G401 (cell line): ENCODE results near the gene NWD2. TPM values are rescaled to one million over a fixed set of nuclear protein-coding genes. Genes with fewer than 3 reads are reported as not detected.

ENCODE experiments used
- DNase-seq: peaks from one replicate; pipeline ENCODE4 v3.0.0-alpha.2; 2015; ENCODE audit warnings: low spot score
- in situ Hi-C: cut with HindIII; loops from 2 replicates; pipeline ENCODE4 v1.10.0; 2016; ENCODE audit warnings: low sequenced_read_pairs, mixed read lengths
- total RNA-seq: library from RNA; depleted of rRNA; stranded (reverse); fragments of >200 nt; shearing (Covaris generic); gene quantifications from 2 replicates; pipeline ENCODE4 v1.2.3, GENCODE V29; 2014

Gene NWD2
- total RNA-seq, 1 experiment from 2014 or later = not detected

GRCh38 chr4:37268319-37268718 lies 23.8 kb downstream of the NWD2 start:
- in situ Hi-C loops = no loop called here
- DNase-seq = no peak

GRCh38 chr4:37279121-37279520 lies 34.6 kb downstream of the NWD2 start:
- in situ Hi-C loops = no loop called here
- DNase-seq = no peak

- in situ Hi-C loops = no loop called here
- DNase-seq = no peak
Measured at GRCh38 chr4:37279894-37280592, 35.5 kb downstream of the NWD2 start.

- in situ Hi-C loops = no loop called here
- no peak for DNase-seq
Measured at GRCh38 chr4:37299468-37299867, 54.9 kb downstream of the NWD2 start.

GRCh38 chr4:37304612-37305011 lies 60.1 kb downstream of the NWD2 start:
- in situ Hi-C loops = no loop called here
- no peak for DNase-seq

- DNase-seq = no peak
- in situ Hi-C loops = no loop called here
Measured at GRCh38 chr4:37305984-37306383, 61.4 kb downstream of the NWD2 start.

- no peak for DNase-seq
- in situ Hi-C loops = no loop called here
Measured at GRCh38 chr4:37317104-37317643, 72.6 kb downstream of the NWD2 start.

- in situ Hi-C loops = no loop called here
- no peak for DNase-seq
Measured at GRCh38 chr4:37320513-37321235, 76.1 kb downstream of the NWD2 start.

- no peak for DNase-seq
- in situ Hi-C loops = no loop called here
Measured at GRCh38 chr4:37322122-37322521, 77.6 kb downstream of the NWD2 start.

GRCh38 chr4:37324546-37324945 lies 80.0 kb downstream of the NWD2 start:
- in situ Hi-C loops = no loop called here
- no peak for DNase-seq

- in situ Hi-C loops = no loop called here
- no peak for DNase-seq
Measured at GRCh38 chr4:37326852-37327251, 82.3 kb downstream of the NWD2 start.

GRCh38 chr4:37338972-37339371 lies 94.4 kb downstream of the NWD2 start:
- in situ Hi-C loops = no loop called here
- no peak for DNase-seq

GRCh38 chr4:37358748-37359147 lies 114.2 kb downstream of the NWD2 start:
- DNase-seq = no peak
- in situ Hi-C loops = no loop called here

- in situ Hi-C loops = no loop called here
- no peak for DNase-seq
Measured at GRCh38 chr4:37359261-37359660, 114.7 kb downstream of the NWD2 start.

- DNase-seq = no peak
- in situ Hi-C loops = no loop called here
Measured at GRCh38 chr4:37365888-37366287, 121.3 kb downstream of the NWD2 start.

- in situ Hi-C loops = no loop called here
- DNase-seq = no peak
Measured at GRCh38 chr4:37367901-37368300, 123.4 kb downstream of the NWD2 start.

- no peak for DNase-seq
- in situ Hi-C loops = no loop called here
Measured at GRCh38 chr4:37370052-37370451, 125.5 kb downstream of the NWD2 start.

- no peak for DNase-seq
- in situ Hi-C loops = no loop called here
Measured at GRCh38 chr4:37381040-37381668, 136.6 kb downstream of the NWD2 start.

- in situ Hi-C loops = no loop called here
- peak; percentile 15 for DNase-seq
Measured at GRCh38 chr4:37383579-37384229, 139.2 kb downstream of the NWD2 start.

GRCh38 chr4:37385424-37385823 lies 140.9 kb downstream of the NWD2 start:
- in situ Hi-C loops = no loop called here
- DNase-seq = no peak
